ENCODE data around the gene TNFAIP8L3.

The TNFAIP8L3 gene

DNA sequence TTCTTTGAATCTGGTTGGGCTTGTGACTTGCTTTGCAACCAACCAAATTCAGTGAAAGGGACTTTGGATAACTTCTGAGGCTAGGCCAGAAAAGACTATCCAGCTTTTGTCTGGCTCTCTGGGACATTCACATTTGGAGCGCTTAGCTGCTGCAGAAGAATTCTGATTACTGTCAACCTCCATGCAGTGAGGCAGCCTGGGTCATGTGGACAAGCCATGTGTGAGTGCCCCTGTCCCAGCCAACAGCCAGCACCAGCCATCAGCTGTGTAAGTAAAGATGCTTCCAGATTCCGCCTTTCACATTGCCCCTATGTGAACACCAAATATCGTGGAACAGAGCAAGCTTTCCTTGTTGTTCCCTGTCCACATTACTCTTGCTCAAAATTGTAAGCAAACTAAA lies 12.9 kb upstream of the TNFAIP8L3 start:
- TF ChIP-seq, protein P1, sequence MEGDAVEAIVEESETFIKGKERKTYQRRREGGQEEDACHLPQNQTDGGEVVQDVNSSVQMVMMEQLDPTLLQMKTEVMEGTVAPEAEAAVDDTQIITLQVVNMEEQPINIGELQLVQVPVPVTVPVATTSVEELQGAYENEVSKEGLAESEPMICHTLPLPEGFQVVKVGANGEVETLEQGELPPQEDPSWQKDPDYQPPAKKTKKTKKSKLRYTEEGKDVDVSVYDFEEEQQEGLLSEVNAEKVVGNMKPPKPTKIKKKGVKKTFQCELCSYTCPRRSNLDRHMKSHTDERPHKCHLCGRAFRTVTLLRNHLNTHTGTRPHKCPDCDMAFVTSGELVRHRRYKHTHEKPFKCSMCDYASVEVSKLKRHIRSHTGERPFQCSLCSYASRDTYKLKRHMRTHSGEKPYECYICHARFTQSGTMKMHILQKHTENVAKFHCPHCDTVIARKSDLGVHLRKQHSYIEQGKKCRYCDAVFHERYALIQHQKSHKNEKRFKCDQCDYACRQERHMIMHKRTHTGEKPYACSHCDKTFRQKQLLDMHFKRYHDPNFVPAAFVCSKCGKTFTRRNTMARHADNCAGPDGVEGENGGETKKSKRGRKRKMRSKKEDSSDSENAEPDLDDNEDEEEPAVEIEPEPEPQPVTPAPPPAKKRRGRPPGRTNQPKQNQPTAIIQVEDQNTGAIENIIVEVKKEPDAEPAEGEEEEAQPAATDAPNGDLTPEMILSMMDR (IDR thresholded peaks at IDR 0.05; ENCODE audit: borderline replicate concordance, control extremely low read depth, extremely low read depth, insufficient read depth, missing control alignments), result no peak
- DNase-seq (ENCODE audit: low spot score), result no peak
- in situ Hi-C loops (cut with MboI; ENCODE audit: low sequenced_read_pairs, unreplicated experiment), result no loop called here

DNA sequence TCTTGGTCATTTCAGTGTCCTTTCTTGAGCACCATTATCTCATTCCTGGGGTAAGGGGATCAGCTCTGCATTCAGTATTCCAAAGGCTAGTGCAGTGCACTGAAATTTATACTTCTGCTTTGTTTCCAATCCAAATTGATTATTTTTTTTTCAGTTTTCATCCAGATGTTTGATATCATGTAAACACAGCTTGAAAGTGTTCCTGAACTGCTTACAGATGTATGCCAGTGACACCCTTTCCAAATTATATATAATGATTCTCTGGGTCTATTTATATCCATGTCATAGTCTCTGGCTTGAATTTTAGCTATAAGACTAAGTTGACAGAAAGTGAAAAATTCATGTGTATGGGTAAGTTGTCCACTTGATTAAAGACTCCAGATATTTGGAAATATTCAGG lies 11.8 kb upstream of the TNFAIP8L3 start:
- in situ Hi-C loops (cut with MboI; ENCODE audit: low sequenced_read_pairs, unreplicated experiment), result no loop called here

DNA sequence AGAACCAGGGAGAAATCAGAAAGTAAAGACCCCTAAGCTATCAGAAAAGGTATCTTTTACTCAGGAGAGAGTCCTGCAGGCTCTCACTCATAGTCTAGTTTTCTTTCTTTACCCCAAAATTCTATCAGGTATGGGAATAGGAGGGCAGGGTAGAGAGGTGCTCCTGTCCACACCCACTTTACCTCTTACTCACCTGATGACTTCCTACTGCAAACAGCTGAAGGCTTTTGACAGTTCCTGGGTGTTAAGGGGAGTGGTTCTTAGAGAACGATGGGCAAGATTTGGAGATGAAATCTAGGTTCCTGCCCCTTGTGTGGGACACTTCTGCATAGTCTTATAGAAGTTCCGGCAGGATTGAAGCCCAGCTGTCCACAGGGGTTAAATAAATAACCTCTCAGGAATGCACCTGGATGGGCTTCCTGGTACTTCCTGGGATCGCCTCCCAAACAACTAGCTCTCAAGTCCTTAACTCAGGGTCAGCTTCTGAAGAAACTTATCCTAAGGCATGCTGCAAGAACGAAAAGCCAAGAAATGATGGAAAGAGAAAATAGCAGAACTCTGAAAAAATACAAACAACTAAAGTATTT lies 10.8 kb upstream of the TNFAIP8L3 start:
- in situ Hi-C loops (cut with MboI; ENCODE audit: low sequenced_read_pairs, unreplicated experiment), result no loop called here
- no peak for DNase-seq (ENCODE audit: low spot score)
- TF ChIP-seq, protein P1 (IDR thresholded peaks at IDR 0.05; ENCODE audit: borderline replicate concordance, control extremely low read depth, extremely low read depth, insufficient read depth, missing control alignments), result no peak

More for the DNA sequence above, 11.8 kb upstream of the TNFAIP8L3 start:
- TF ChIP-seq, protein P1 (IDR thresholded peaks at IDR 0.05; ENCODE audit: borderline replicate concordance, control extremely low read depth, extremely low read depth, insufficient read depth, missing control alignments), result no peak
- no peak for DNase-seq (ENCODE audit: low spot score)

DNA sequence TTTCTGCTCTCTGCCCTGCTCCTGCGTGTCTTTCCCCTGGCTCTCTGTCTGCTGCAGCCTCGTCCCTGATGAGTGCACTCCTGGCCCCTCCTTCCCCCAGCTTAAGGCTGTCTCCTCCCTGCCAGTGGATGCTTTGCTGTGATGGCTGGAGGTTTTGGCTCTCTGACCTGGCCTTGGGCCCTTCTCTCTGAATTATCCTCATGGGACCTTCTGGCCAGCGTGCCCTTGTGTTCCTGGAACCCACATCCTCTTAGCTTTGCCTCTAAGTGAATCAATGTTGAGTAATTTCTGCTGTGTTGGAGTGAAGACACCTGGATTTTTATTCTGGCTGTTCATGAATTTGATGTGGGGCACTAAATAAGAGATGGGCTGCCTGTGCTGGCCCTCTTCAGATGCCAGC lies 9.8 kb upstream of the TNFAIP8L3 start:
- no peak for DNase-seq (ENCODE audit: low spot score)
- in situ Hi-C loops (cut with MboI; ENCODE audit: low sequenced_read_pairs, unreplicated experiment), result no loop called here
- TF ChIP-seq, protein P1 (IDR thresholded peaks at IDR 0.05; ENCODE audit: borderline replicate concordance, control extremely low read depth, extremely low read depth, insufficient read depth, missing control alignments), result no peak

DNA sequence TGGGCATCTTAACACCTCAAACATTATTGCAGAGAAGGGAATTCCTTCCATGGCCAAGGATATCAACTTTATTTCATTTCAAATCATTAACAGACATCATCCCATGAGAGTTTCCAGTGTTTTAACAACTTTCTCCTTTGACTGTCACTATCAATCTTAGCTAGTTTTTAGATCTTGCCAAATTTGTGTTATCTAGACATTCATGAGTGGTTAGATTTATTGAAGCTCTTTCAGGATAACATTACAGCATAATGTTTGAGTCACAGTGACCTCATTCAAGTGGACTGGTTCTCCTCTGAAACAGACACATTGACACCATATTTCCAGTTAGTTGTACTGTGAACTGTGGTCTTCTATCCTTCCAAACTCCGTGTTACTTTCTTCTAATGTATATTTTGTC lies 8.6 kb upstream of the TNFAIP8L3 start:
- in situ Hi-C loops (cut with MboI; ENCODE audit: low sequenced_read_pairs, unreplicated experiment), result no loop called here
- TF ChIP-seq, protein P1 (IDR thresholded peaks at IDR 0.05; ENCODE audit: borderline replicate concordance, control extremely low read depth, extremely low read depth, insufficient read depth, missing control alignments), result no peak
- no peak for DNase-seq (ENCODE audit: low spot score)

DNA sequence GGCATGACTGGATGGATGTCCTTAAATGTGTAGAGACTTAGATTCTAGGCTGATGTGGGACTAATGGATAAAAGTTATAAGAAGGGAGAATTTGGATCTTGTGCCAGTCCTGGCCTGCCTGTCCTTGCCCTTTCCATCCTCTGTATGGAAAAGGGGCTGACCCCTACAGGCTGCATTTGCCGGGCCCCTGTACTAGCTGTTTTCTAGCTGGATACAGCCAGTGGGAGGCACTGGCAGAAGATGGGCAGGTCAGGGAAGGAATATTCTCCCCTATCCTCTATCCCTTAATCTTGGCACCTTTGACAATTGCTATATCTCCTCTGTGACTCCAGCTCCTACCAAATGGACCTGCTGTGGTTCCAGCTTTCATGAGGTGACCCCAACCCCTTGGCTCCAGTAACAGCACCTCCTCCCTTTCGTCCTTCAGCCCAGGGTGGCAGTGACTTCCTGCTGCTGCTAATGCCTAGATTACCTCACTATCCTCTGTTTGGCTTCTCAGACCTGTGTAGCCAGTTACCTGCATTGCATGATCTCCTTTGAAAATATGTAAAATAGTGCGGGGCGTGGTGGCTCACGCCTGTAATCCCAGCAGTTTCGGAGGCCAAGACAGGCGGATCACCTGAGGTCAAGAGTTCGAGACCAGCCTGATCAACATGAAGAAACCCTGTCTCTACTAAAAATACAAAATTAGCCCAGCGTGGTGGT lies 6.2 kb upstream of the TNFAIP8L3 start:
- DNase-seq (ENCODE audit: low spot score), result no peak
- in situ Hi-C loops (cut with MboI; ENCODE audit: low sequenced_read_pairs, unreplicated experiment), result no loop called here
- TF ChIP-seq, protein P1 (IDR thresholded peaks at IDR 0.05; ENCODE audit: borderline replicate concordance, control extremely low read depth, extremely low read depth, insufficient read depth, missing control alignments), result no peak

All from GM13976 (cell line).